ENCODE data around the gene ZNF746. TPM values are rescaled to one million over a fixed set of nuclear protein-coding genes. Genes with fewer than 3 reads are reported as not detected.
"Not testable (repeated sequence)": the region's sequence is repeated elsewhere in the genome, so short reads cannot be mapped to it uniquely, and the experiment has no call there.

Gene ZNF746
- total RNA-seq, 1 donor from 2014 or later = 25.0 TPM

DNA sequence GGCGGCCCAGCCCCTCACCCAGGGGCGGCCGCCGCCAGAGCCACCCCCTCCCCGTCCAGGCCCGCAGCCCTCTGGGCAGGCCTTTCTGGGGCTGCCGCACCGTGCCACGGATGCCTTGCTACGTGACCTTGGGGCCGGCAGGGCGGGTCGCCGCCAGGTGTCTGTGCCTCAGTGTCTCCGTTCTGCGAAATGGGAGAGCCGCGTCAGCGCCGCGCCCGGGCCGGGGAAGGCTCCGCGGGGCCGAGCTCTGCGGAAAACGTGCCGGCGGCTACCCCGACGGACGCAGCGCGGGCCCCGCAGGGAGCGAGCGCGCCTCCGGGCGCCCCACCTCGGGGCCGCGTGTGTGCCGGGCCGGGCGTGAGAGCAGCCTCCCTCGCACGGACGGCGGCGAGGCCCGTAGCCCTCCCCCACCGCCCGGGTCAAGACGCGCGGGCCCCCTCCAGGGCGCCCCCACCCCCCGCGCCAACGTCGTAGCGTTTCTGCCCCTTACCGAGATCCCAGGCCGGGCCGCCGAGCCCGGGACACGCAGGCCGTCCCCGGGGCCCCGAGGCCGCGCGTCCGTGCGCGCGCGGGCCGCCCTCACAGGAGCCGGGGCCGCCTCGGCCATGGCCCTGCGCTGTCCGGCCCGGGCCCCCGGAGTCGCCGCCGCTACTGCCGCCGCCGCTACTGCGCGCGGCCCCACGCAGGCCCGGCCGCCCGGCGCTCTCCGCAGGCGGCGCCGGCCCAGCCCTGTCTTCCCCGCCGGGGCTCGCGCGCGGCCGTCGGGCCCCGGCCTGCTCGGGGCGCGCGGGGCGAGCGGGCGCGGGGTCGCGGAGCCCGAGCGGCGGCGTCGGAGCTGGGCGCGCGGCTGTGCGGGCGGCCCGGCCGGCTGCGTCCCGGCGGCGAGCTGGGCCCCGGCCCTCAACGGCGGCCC is 37.8 kb downstream of the ZNF746 start:
- DNase-seq (ENCODE audit: extremely low read depth, low read depth, low spot score) = no peak

DNA sequence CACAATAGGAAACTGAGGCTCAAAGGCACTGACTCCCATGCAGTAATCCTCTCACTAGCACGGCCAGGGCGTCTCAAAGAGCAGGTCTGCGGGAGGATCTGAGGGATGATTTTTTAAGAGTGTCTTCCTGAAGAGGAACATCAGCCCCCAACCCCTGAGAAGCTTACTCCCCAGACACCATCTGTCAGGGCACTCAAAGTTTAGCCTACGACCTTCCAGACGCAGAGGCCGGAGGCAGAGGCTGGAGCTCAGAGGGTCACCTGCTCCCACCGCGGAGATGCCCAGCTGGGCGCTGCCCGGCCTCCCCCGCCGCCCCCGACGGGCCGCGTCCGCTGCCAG is 38.4 kb downstream of the ZNF746 start:
- no peak for DNase-seq (ENCODE audit: extremely low read depth, low read depth, low spot score)

DNA sequence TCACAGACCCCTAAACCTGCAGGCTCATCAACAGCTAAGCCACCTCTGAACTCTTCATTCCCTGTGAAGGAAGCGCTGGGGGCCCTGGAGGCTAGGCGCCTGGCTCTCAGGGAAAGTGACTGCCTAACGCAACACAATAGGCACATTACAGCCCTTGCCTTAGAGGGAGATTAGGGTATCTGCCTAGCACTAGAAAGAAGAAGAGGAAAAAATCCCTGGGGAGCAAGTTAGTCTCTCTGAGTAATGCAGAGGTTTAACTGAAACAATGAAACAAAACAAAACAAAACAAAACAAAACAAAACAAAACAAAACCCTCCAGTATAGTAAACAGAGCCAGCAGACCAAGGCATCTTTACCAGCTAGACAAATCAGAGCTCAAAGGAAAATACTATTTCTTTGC is 39.4 kb downstream of the ZNF746 start:
- no peak for DNase-seq (ENCODE audit: extremely low read depth, low read depth, low spot score)

DNA sequence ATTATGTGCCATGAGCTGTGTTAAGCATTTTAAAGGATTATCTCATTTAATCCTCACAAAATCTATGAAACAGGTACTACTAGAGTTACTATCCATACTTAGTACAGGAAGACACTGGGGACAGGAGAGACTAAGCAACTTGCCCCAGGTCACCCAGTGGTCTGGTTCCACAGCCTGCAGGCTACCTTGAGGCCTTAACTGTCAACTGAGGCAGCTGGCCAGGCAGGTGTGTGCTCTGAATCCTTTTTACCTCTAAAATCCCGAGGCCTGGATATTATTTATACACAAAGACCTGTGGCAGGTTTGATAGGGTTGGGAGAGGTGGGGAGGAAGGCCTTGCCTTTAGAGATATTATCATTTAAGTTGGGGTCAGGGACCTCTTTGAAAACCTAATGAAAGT is 39.8 kb downstream of the ZNF746 start:
- DNase-seq (ENCODE audit: extremely low read depth, low read depth, low spot score) = no peak

DNA sequence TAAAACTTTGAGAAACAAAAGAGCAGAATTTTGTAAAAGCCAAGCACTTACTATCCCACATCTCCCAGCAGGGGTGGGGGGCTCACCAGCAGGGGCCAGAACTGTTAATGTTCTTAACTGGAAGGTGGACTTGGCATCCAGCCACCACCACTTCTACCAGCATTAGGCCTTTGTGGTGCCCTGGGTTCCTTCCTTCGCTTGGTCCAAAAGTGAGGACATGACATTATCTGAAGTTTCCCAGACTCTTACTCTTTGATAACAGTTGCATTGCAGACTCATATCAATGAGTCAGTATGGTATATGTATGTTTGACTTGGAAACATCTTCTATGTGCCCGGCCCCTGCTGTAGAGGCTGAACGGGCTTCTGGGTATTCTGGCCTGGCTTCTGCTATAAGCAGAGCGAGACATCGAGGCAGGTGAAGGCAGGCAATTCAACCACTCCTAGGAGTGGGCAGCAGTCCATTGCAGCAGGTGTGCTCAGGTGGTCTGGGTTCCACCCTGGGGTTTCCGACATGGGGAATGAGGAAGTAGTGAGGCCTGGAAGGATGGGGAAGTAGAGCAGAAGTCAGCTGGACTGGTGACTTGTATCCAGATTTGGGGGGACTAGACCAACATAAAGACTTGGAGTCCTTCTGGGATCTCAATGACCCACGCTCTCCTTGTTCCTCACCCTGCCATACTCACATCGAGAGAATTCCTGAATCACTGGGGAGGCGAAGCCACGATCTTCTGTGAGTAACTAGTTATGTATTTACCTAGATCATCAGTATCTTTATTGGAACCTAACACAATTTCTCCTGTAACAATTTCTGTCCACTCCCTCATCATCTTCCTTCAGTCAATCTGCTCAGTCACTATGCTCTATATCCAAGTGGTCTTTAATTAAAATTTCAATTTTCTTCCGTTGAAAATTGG is 40.8 kb downstream of the ZNF746 start:
- DNase-seq (ENCODE audit: extremely low read depth, low read depth, low spot score) = no peak

DNA sequence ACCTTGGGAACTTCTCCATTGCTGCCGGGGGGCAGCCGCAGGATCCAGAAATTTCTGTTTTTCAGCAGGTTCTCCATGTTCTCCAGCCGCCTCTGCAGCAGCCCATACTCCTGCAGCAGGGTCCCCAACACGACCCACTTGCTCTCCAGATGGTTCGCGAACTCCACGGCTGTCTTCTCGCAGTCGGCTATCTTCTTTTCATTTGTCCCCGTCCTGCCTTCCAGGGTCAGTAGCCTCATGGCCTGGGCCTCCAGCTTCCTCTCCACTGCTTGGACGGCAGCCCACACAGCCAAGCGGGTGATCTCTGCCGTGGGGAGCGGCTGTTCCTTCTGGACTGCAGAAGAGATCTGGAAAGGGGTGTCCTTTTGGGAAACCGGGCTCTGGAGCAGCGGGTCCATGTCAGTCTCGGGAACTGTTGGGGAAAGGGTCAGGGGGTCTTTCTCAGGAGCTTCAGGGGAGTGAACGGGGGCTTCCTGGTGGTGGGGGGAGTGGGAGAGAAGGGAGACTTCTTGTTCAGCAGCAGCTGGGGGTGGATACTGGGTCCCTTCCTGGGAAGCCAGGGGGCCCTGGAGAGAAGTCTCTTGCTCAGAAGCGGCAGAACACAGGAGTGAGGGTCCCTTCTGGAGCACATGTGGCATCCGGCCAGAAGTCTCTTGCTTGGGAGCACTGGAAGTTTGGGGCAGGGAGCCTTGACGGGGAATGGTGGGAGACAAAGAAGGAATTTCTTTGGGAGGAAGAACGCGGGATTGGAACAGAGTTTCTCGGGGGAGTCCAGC is 42.2 kb downstream of the ZNF746 start:
- DNase-seq (ENCODE audit: extremely low read depth, low read depth, low spot score) = no peak

DNA sequence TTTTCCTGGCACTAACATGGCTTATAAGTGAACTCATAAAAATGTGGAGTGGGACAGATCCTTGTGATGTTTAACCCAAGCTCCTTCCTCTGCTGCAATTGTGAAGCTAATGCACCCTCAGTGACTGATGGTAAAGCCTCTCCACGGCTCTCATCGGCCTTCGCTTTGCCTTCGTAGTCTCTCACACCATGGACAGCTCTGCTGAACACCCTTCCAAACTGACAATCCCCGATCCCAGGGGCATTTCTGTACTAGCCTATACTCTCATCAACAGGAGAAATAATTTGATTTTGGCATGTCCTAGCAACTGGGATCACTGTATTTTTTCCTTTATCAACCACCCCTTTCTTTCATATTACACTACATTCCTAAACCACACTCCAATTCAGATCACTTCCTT is 42.9 kb downstream of the ZNF746 start:
- DNase-seq (ENCODE audit: extremely low read depth, low read depth, low spot score) = no peak

DNA sequence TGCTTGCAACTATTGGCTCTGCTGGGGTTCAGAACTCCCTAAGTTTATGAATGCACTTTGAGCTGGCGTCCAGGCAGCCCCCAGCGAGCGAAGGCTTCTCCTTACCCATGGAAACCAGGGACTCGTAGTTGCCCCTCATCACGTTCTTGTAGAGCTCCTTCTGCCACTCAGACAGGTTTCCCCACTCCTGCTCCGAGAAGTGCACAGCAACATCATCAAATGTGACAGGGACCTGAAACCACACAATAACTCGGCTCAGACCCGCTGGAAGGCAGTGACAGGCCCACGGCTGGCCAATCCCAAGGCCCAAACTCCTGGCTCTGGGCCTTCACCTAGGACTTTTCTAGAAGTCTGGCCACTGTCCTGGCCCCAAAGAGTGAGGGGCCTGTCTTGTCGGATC is 43.6 kb downstream of the ZNF746 start:
- DNase-seq (ENCODE audit: extremely low read depth, low read depth, low spot score) = no peak

DNA sequence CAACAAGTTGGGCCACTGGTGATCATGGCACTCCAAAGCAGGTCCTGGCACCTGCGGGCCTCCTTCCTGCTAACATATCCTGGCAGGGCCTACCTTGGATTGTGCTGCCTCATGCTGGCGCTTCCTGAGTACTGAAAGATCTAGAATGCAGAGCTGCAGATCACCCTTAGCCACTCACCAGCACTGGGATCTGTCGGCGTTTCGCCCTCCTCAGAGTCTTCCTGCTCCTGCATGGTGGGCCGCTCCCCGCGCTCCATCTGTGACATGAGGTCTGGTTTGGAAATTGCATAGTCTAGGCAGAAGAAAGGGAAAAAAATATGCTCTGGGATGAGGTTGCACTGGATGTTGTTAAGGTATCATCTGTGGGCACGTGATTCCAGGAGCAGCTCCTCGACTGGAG is 46.8 kb downstream of the ZNF746 start:
- no peak for DNase-seq (ENCODE audit: extremely low read depth, low read depth, low spot score)

DNA sequence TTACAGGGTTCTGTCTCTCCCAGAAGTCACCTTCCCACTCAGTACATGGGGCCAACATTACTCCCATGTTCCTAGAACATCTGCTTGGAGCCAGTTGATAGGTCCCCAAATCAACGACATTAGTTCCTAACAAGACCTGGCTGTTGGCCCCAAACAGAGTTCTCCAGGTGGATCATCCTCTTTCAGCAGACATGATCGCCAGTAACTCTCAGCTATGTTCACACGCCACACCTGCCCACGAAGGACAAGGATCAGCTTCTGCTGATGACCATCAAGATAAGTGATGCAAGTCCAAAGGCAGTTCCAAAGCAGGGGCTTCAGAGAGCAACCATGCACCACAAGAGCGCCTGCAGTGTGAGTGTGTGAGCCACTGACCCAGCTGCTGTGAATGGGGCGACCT is 47.7 kb downstream of the ZNF746 start:
- DNase-seq (ENCODE audit: extremely low read depth, low read depth, low spot score) = no peak

DNA sequence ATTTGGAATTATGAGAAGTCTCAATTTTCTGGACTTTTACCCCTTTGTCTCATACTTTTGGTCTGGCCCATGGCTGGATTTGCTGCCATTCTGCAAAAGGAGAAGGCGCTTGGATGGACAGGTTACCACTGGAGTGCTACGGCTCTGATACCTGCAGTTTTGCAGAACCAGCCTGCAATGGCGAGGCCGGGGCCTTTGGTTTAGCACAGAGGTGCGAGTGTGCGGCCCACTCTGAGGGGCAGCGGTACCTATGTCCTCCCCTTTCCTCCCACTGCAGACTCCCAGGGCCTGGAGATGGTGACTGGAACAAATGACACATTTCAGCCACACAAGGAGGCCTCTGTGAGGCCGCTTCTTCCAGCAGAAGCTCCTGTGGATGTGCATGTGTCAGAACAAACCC is 48.6 kb downstream of the ZNF746 start:
- no peak for DNase-seq (ENCODE audit: extremely low read depth, low read depth, low spot score)

DNA sequence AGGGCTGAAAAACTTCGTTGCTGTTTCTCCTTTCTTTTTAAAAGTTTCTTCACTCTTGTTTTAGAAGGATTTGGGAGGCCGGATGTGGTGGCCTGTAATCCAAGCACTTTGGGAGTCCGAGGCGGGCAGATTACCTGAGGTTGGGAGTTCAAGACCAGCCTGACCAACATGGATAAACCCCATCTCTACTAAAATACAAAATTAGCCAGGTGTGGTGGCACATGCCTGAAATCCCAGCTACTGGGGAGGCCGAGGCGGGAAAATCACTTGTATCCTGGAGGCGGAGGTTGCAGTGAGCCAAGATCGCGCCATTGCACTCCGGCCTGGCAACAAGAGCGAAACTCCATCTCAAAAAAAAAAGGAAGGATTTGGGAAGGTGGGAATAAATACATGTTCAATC is 51.6 kb downstream of the ZNF746 start:
- not testable (repeated sequence) for DNase-seq (ENCODE audit: extremely low read depth, low read depth, low spot score)

DNA sequence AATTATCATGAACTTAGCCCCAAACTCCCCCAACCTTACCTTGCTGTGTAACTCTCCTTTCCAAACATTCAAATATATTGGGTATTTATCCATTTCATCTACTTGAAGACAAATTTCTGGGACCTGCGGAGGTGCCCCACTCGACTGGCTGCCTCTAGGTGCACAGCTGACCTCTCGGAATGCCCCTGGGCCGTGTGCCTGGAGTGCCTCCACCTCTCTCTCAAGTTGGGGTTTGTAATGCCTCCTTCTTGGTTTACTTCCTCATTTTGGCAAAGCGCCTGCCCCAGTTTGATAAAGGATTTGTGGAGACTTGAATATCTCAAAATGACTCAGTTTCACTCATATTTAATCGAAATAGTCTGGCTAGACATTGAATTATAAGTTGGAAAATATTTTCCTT is 53.3 kb downstream of the ZNF746 start:
- DNase-seq (ENCODE audit: extremely low read depth, low read depth, low spot score) = no peak

DNA sequence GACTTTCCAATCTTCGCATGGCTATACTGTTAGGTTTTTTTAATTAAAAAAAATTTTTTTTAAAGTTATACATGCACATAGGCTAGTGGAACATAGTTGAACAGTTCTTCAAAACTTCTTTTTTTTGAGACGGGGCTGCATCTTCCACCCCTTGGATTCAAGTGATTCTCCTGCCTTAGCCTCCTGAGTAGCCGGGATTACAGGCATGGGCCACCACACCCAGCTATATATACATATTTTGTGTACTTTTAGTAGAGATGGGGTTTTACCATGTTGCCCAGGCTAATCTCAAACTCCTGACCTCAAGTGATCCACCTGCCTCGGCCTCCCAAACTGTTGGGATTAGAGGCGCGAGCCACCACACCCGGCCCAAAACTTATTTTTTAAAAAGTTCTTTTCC is 54.1 kb downstream of the ZNF746 start:
- DNase-seq (ENCODE audit: extremely low read depth, low read depth, low spot score) = no peak

DNA sequence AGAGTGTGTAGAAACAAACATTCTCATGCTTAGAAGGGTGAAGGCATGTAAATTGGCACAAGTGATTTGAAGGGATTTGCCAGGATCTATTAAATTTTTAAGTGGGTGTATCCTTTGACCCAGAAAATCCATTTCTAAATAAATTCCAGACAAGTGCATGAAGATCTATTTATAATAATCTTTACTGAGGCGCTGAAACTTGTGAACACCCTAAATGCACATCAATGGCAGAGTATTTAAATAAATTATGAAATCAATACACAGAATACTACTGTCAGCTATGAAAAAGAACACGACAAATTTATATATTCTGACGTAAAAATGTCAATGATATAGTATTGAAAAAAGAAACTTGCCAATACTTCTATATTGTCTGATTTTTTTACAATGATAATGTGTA is 54.7 kb downstream of the ZNF746 start:
- no peak for DNase-seq (ENCODE audit: extremely low read depth, low read depth, low spot score)

DNA sequence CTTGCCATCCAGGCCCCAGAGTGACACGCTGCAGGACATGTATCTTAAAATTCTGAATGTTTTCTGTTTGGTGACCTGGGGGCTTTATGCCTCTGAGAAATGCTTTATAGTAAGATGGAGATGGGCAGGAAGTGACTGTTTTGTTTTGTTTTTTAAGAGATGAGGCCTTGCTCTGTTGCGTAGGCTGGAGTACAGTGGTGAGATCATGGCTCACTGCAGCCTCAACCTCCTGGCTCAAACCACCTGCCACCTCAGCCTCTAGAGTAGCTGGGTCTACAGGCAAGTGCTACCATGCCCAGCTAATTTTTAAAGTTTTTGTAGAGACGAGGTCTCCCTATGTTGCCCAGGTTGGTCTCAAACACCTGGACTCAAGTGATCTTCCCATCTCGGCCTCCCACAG is 57.4 kb downstream of the ZNF746 start:
- no peak for DNase-seq (ENCODE audit: extremely low read depth, low read depth, low spot score)

DNA sequence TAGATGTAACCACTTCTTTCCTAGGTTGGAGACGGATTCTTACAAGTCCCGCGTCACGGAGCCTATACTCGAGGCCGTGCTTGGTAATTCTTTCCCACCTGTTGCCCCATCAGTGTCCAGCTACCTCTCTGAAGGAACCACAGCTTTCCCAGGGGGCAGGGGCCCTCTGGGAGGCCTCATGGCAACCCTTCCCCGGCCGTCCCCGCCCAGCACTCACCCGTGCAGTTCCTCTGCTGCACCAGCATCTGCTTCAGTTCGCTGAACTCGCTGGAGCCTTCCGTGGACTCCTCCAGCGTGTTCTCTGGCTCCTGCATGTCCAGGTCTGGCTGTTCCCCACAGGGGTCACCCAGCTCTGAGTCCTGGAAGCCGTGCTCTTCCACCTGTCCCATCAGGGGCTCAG is 61.3 kb downstream of the ZNF746 start:
- DNase-seq (ENCODE audit: extremely low read depth, low read depth, low spot score) = no peak

DNA sequence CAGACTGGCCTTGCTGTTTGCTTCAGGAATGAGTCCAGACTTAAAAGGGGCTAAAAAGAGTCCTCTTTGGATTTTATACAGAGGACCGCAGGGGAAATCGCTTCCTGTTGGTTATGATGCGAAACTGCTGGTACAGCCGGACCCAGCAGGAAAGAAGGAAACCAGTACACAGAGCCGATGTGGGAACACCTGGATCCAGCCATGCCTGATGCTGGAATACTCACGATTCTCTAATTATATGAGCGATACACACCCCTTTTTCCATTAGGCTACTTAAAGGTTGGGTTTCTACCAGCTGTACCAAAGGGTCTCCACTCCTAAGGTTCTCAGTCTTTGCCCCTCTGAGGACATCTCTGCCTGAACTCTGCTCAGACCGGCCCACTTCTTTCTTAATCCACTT is 64.5 kb downstream of the ZNF746 start:
- no peak for DNase-seq (ENCODE audit: extremely low read depth, low read depth, low spot score)

DNA sequence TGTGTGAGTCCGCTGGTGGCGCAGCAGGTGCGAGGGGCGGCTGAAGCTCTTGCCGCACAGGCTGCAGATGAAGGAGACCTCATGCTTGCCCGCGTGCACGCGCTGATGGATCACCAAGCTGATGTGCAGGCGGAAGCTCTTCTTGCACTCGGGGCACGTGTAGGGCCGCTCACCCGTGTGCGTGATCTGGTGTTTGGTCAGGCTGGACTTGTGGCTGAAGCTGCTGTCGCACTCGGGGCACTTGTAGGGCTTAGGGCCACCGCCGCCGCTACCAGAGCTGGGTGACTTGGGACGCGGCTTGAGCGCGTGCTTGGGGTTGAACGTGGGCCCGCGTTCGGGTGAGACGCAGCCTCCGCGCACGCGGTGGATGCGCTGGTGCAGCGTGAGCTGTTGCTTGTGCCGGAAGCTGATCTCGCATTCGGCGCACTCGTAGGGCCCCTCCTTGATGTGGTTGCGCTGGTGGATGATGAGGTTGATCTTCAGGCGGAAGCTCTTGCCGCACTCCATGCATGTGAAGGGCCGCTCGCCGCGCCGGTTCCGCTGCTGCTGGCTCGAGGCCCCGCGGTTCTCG is 65.4 kb downstream of the ZNF746 start:
- no peak for DNase-seq (ENCODE audit: extremely low read depth, low read depth, low spot score)

DNA sequence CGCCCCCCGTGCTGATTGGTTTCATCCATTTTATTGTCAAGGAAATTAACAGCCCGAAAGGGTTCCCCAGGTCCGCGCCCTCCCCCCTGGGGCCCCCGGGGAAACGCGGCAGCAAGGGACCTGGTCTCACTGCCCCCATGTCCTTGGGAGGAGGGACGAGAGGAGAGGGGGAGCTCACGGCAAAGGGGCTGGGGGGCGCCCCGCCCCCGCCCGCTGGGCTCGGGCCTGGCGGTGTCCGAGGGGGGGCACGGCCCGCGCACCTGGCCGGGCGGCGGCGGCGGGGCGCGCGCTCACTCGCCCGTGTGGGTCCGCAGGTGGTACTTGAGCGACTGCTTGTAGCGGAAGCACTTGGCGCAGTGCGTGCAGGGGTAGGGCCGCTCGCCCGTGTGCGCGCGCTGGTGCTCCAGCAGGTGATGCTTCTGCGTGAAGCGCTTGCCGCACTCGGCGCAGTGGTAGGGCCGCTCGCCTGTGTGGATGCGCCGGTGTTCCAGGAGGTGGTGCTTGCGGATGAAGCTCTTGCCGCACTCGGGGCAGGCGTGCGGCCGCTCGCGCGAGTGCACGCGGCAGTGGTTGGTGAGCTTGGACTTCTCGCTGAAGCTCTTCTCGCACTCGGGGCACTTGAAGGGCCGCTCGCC is 66.0 kb downstream of the ZNF746 start:
- no peak for DNase-seq (ENCODE audit: extremely low read depth, low read depth, low spot score)
